Measurements from ENCODE around the gene STON2.
"Not testable (repeated sequence)": the region's sequence is repeated elsewhere in the genome, so short reads cannot be mapped to it uniquely, and the experiment has no call there.

STON2 gene

DNA sequence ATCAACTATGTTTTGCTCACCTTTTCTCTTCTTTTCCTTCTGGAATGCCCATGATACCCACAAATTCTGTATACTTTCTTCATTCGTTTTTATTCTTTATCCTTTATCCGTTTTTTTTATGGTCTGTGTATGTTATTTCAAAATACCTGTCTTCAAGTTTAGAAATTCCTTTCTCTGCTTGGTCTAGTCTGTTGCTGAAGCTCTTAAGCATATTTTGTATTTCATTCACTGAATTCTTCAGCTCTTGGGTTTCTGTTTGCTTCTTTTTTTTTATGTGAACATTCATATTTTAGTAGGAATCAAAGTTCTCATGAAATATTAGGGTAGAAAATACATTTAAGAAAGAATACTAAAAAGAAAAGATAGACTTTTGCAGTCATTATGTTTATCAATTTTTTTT lies 156.6 kb downstream of the STON2 start:
- DNase-seq: no peak
- Histone ChIP-seq H3K36me3 (replicated peaks) (no peaks in the 10 kb centered on the region), H3K27me3 (replicated peaks) (no peaks in the 10 kb centered on the region), H3K4me3 (ENCODE audit: low read depth, low read length) (no peak overlapping the region), H3K27ac (no peak overlapping the region)
- in situ Hi-C loops (cut with HindIII; ENCODE audit: low pct_ligation_motif_present, low sequenced_read_pairs): no loop called here
- TF ChIP-seq, protein P1, sequence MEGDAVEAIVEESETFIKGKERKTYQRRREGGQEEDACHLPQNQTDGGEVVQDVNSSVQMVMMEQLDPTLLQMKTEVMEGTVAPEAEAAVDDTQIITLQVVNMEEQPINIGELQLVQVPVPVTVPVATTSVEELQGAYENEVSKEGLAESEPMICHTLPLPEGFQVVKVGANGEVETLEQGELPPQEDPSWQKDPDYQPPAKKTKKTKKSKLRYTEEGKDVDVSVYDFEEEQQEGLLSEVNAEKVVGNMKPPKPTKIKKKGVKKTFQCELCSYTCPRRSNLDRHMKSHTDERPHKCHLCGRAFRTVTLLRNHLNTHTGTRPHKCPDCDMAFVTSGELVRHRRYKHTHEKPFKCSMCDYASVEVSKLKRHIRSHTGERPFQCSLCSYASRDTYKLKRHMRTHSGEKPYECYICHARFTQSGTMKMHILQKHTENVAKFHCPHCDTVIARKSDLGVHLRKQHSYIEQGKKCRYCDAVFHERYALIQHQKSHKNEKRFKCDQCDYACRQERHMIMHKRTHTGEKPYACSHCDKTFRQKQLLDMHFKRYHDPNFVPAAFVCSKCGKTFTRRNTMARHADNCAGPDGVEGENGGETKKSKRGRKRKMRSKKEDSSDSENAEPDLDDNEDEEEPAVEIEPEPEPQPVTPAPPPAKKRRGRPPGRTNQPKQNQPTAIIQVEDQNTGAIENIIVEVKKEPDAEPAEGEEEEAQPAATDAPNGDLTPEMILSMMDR (IDR thresholded peaks at IDR 0.05; ENCODE audit: low read depth, low read length, missing control alignments): no peak

DNA sequence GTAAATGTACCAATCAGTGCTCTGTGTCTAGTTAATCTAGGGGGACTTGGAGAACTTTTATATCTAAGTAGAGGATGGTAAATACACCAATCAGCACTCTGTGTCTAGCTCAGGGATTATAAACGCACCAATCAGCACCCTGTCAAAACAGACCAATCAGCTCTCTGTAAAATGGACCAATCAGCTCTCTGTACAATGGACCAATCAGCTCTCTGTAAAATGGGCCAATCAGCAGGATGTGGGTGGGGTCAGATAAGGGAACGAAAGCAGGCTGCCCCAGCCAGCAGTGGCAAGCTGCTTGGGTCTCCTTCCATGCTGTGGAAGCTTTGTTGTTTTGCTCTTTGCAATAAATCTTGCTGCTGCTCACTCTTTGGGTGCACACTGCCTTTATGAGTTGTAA lies 163.3 kb downstream of the STON2 start:
- H3K36me3 ChIP-seq (replicated peaks); H3K27ac ChIP-seq; H3K4me3 ChIP-seq (ENCODE audit: low read depth, low read length); DNase-seq; in situ Hi-C loops (cut with HindIII; ENCODE audit: low pct_ligation_motif_present, low sequenced_read_pairs); H3K27me3 ChIP-seq (replicated peaks): not testable (repeated sequence)

DNA sequence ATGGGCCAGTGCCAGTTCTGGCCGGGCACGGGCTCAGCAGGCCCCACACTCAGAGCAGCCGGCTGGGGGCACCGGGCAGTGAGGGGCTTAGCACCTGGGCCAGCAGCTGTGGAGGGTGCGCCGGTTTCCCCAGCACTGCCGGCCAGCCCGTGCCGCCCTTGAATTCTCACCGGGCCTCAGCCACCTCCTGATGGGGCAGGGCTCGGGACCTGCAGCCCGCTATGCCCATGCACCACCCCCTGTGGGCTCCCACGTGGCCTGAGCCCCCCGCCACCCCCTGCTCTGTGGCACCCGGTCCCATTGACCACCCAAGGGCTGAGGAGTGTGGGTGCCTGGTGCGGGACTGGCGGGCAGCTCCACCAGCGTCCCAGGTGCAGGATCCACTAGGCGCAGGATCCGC lies 164.0 kb downstream of the STON2 start:
- Histone ChIP-seq H3K4me3 (ENCODE audit: low read depth, low read length) (no peak overlapping the region), H3K36me3 (replicated peaks) (no peaks in the 10 kb centered on the region), H3K27me3 (replicated peaks) (no peaks in the 10 kb centered on the region), H3K27ac (no peak overlapping the region)
- TF ChIP-seq, protein P1 (IDR thresholded peaks at IDR 0.05; ENCODE audit: low read depth, low read length, missing control alignments): no peak
- DNase-seq: no peak
- in situ Hi-C loops (cut with HindIII; ENCODE audit: low pct_ligation_motif_present, low sequenced_read_pairs): no loop called here

DNA sequence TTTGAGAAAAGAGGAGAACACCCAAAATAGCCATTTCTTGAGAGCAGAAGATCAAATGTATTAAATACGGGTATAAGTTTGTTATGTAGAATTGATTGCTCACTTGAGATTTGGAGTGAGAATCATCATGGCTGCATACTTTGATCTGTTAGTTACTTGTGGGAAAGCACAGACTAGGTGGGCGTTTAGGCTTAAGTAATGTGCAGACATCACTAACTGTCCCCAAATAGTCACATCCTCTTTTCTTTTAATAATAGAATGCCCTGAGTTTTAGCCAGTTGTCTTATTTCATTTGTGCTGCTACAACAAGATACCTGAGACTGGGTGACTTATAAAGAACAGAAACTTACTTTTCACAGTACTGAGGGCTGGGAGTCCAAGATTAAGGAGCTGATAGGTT lies 165.0 kb downstream of the STON2 start:
- in situ Hi-C loops (cut with HindIII; ENCODE audit: low pct_ligation_motif_present, low sequenced_read_pairs): no loop called here
- TF ChIP-seq, protein P1 (IDR thresholded peaks at IDR 0.05; ENCODE audit: low read depth, low read length, missing control alignments): no peak
- Histone ChIP-seq H3K36me3 (replicated peaks) (no peaks in the 10 kb centered on the region), H3K27me3 (replicated peaks) (no peaks in the 10 kb centered on the region), H3K27ac (no peak overlapping the region), H3K4me3 (ENCODE audit: low read depth, low read length) (no peak overlapping the region)
- DNase-seq: no peak

DNA sequence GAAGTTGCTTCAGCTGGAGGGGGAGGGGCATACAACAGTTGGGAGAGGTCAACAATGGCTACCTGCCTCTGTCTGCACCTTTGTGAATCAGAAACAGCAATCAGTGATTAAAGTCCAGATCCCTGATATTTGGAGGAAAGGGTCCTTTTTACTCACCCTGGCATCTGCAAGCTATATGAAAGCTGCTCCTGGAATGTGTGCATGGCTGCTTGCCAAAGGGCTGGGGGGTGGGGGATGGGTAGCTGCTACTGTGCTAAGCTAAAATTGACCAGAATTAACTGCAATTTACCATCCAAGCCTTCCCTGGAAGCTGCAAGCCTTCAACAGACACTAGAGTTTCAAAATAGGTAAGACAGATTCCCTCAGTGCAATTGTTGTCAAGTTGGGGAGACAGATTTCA lies 165.8 kb downstream of the STON2 start:
- in situ Hi-C loops (cut with HindIII; ENCODE audit: low pct_ligation_motif_present, low sequenced_read_pairs): no loop called here

DNA sequence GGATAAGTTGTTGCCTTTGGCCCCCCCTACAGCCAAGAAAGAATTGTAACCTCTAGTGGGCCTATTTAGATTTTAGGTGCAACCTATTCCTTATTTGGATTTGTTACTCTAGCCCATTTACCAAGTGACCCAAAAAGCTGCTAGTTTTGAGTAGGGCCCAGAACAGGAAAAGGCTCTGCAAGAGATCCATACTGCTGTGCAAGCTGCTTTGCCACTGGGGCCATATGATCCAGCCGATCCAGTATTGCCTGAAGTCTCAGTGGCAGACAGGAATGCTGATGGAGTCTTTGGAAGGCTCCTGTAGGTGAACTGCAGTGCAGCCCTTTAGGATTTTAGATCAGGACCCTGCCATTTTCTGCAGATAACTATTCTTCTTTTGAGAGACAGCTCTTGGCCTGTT lies 166.5 kb downstream of the STON2 start:
- no peak for DNase-seq
- no peaks in the 10 kb centered on the region for H3K27me3 ChIP-seq (replicated peaks)
- TF ChIP-seq, protein P1 (IDR thresholded peaks at IDR 0.05; ENCODE audit: low read depth, low read length, missing control alignments): no peak
- no peak overlapping the region for H3K27ac ChIP-seq
- H3K36me3 ChIP-seq (replicated peaks): no peaks in the 10 kb centered on the region
- in situ Hi-C loops (cut with HindIII; ENCODE audit: low pct_ligation_motif_present, low sequenced_read_pairs): no loop called here
- H3K4me3 ChIP-seq (ENCODE audit: low read depth, low read length): no peak overlapping the region

More for the DNA sequence above, 165.8 kb downstream of the STON2 start:
- H3K36me3 ChIP-seq (replicated peaks): no peaks in the 10 kb centered on the region
- TF ChIP-seq, protein P1 (IDR thresholded peaks at IDR 0.05; ENCODE audit: low read depth, low read length, missing control alignments): no peak
- no peaks in the 10 kb centered on the region for H3K27me3 ChIP-seq (replicated peaks)
- H3K4me3 ChIP-seq (ENCODE audit: low read depth, low read length): no peak overlapping the region
- no peak for DNase-seq
- no peak overlapping the region for H3K27ac ChIP-seq
